GM12874 (cell line): ENCODE data around the gene ZNF205.

ENCODE experiments used
- TF ChIP-seq, protein P1 (sequence below): IDR thresholded peaks from 2 replicates; pipeline ENCODE4 v1.5.1; 2011; ENCODE audit warnings: low read depth, mild to moderate bottlenecking, control low read depth, low read length, moderate library complexity; ENCODE audit not compliant: insufficient read depth

The ZNF205 gene

GRCh38 chr16:3143598-3144320 lies 31.4 kb downstream of the ZNF205 start:
- TF ChIP-seq, protein P1, sequence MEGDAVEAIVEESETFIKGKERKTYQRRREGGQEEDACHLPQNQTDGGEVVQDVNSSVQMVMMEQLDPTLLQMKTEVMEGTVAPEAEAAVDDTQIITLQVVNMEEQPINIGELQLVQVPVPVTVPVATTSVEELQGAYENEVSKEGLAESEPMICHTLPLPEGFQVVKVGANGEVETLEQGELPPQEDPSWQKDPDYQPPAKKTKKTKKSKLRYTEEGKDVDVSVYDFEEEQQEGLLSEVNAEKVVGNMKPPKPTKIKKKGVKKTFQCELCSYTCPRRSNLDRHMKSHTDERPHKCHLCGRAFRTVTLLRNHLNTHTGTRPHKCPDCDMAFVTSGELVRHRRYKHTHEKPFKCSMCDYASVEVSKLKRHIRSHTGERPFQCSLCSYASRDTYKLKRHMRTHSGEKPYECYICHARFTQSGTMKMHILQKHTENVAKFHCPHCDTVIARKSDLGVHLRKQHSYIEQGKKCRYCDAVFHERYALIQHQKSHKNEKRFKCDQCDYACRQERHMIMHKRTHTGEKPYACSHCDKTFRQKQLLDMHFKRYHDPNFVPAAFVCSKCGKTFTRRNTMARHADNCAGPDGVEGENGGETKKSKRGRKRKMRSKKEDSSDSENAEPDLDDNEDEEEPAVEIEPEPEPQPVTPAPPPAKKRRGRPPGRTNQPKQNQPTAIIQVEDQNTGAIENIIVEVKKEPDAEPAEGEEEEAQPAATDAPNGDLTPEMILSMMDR, result no peak

GRCh38 chr16:3144321-3144983 lies 32.1 kb downstream of the ZNF205 start:
- TF ChIP-seq, protein P1, result no peak

DNA sequence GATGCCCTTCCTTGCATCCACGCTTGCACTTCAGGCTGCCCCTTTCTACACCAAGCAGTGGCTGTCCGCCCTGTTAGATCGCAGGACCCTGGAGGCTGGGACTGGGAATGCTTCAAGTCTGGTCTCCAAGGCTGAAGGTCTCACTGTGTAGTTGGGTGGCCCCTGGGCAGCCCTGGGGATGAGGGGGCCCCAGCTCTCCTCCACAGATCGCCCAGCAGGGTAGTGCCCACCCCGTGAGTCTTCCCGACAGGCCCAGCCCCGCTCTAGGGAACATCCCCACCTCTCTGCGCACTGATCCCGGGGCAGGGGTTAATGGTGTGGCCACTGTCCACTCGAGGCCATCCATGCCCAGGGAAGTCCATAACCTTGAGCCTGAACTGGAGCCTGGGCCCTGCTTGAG lies 32.8 kb downstream of the ZNF205 start:
- TF ChIP-seq, protein P1, result no peak

DNA sequence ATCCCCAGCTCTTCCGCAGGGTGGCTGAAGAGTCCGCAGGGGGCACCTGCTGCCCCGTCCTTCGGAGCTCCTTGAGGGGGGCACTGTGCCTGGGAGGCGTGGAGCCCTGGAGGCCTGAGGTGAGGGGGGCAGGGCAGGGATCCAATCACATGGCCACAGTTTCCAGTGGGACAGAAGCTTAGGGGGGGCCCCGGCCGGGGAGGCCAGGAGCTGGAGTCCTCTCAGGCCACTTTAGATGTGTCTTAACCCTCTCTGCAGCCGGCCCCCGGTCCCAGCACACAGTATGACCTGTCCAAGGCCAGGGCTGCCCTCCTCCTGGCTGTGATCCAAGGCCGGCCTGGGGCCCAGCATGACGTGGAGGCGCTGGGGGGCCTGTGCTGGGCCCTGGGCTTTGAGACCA lies 33.3 kb downstream of the ZNF205 start:
- TF ChIP-seq, protein P1, result no peak

DNA sequence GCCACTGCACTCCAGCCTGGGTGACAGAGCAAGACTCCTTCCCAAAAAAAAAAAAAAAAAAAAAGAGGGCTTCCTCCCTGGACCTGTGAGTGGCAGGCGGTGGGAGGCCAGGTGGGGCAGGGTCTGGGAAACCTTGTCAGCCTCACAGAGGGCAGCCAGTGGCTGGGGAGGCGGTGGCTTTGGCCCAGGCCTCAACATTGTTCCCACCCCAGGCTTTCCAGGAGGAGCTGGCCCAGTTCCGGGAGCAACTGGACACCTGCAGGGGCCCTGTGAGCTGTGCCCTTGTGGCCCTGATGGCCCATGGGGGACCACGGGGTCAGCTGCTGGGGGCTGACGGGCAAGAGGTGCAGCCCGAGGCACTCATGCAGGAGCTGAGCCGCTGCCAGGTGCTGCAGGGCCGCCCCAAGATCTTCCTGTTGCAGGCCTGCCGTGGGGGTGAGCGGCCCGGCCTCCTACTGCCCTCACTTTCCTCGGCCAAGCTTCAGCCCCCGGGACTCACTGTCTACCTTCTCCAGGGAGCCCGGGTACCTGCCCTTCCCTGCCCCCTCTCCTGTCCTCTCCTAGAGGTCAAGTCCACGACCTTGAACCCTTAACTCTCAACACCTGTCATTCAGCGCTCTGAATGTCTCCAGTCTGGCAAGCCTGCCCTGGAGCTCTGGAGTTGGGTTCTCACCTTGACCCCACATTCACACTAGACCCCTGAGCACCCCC lies 34.8 kb downstream of the ZNF205 start:
- TF ChIP-seq, protein P1, result no peak

DNA sequence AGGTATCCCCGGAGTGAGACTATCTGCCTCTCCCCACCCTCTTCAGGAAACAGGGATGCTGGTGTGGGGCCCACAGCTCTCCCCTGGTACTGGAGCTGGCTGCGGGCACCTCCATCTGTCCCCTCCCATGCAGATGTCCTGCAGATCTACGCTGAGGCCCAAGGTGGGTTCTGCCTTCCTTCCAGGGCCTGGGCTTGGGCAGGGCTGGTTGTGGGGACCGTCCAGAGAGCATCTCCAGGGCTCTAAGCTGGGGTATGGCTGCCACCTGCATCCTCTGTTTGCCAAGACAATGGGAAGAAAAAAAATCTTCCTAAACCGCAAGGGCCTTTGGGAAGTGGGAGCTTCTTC lies 35.3 kb downstream of the ZNF205 start:
- TF ChIP-seq, protein P1, result no peak

DNA sequence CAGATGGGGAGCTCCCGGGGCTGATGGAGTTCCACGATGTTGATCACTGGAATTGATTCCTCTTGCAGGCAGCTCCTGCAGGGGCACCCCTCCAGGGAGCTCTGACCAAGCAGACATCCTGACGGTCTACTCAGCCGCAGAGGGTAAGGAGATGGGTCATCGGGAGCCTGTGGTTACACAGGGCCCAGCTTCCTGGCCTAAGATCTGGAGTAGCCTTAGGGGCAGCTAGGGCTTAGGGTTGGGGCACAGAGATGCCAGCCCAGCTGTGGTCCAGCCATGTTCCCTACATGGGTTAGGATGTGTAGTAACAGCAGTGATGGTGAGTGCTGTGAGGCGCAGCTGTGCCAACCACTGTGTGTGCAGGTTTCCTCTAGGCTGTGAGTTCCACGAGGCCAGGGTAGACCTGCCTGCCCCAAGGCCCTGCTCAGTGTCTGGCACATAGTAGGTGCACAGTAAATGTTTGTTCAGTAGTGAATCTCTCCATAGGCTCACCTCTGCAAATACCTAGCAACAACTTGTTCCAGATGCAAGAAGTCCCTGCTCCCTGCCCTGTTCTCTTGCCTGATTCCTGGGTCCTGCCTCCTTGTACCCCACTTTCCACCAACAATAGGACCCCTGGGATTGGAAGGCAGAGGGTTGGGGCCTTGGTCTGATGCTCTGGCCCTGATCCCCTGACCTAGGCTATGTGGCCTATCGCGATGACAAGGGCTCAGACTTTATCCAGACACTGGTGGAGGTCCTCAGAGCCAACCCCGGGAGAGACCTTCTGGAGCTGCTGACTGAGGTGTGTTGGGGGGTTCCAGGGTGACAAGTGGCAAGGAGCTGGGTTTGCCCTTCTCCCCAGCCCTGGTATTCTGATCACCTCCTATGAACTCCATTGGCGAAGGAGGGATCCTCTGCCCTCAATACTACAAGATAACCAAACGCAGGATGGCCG lies 36.1 kb downstream of the ZNF205 start:
- TF ChIP-seq, protein P1, result no peak
